Keratinocyte (primary cell): Measurements from ENCODE around the gene CRAMP1.

Source experiments
- EZH2 ChIP-seq: IDR thresholded peaks from one replicate; pipeline ENCODE4 v1.6.1; 2012; ENCODE audit warnings: inconsistent platforms, mild to moderate bottlenecking, low read length, moderate library complexity
- TF ChIP-seq, protein P1 (sequence below), 3 experiments: IDR thresholded peaks in 1 of 3; conservative IDR thresholded peaks in 1 of 3; optimal IDR thresholded peaks in 1 of 3; 2 replicates in 2 of 3; 3 replicates in 1 of 3; pipeline versions ENCODE3 to v1.5.1; 2011; ENCODE audit warnings: low read length in 3 of 3, mild to moderate bottlenecking in 3 of 3, moderate library complexity in 2 of 3, control low read depth in 1 of 3, inconsistent platforms in 1 of 3; ENCODE audit not compliant: insufficient read depth in 2 of 3; ENCODE audit errors: extremely low read depth in 1 of 3

DNA sequence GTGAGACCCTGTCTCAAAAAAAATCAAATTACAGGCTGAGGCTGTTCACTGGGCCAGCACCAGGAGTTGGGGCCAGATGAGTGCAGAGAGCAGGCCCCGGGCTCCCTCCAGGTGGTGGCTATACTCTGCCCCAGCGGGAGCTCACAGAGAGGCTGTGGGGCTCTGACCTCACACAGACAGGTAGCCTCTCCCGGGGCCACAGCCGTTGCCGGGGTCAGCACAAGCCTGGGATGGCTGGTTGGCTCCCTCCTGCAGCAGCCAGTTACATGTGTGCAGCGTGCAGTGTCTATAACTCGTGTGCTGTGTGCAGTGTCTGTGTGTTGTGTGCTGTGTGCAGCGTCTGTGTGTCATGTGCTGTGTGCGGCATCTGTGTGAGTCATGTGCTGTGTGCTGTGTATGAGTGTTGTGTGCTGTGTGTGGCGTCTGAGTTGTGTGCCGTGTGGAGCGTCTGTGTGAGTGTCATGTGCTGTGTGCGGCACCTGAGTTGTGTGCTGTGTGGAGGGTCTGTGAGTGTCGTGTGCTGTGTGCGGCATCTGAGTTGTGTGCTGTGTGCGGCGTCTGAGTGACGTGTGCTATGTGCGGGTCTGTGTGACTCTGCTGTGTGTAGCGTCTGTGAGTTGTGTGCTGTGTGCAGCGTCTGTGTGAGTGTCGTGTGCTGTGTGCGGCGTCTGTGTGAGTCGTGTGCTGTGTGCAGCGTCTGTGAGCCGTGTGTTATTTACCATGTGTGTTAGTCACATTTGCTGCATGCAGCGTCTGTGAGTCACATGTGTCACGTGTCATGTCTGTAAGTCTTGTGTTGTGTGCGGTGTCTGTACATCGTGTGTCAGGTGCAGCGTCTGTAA is 114.7 kb downstream of the CRAMP1 start:
- TF ChIP-seq, protein P1, sequence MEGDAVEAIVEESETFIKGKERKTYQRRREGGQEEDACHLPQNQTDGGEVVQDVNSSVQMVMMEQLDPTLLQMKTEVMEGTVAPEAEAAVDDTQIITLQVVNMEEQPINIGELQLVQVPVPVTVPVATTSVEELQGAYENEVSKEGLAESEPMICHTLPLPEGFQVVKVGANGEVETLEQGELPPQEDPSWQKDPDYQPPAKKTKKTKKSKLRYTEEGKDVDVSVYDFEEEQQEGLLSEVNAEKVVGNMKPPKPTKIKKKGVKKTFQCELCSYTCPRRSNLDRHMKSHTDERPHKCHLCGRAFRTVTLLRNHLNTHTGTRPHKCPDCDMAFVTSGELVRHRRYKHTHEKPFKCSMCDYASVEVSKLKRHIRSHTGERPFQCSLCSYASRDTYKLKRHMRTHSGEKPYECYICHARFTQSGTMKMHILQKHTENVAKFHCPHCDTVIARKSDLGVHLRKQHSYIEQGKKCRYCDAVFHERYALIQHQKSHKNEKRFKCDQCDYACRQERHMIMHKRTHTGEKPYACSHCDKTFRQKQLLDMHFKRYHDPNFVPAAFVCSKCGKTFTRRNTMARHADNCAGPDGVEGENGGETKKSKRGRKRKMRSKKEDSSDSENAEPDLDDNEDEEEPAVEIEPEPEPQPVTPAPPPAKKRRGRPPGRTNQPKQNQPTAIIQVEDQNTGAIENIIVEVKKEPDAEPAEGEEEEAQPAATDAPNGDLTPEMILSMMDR (optimal IDR thresholded peaks at IDR 0.05 in 1 of 3, IDR thresholded peaks at IDR 0.05 in 1 of 3, conservative IDR thresholded peaks at IDR 0.05 in 1 of 3; ENCODE audit: extremely low read depth in 1 of 3, insufficient read depth in 2 of 3, low read length in 3 of 3), result no peak
- TF ChIP-seq EZH2, result no peak
